NCI-H2107 treated with DMSO at 0.1 percent for 48 hours (cell line): ENCODE measurements around the gene CTSL.
"Not testable (repeated sequence)": the region's sequence is repeated elsewhere in the genome, so short reads cannot be mapped to it uniquely, and the experiment has no call there.

Experiments used
- DNase-seq: peaks from one replicate; lab custom pipeline; 2025; ENCODE audit not compliant: unreplicated experiment; lab: John Stamatoyannopoulos, UW

The CTSL gene

GRCh38 chr9:87751868-87752267, 25.9 kb downstream of the CTSL start:
- DNase-seq, result no peak

- no peak for DNase-seq
Observed at GRCh38 chr9:87753313-87753712, 27.4 kb downstream of the CTSL start.

- not testable (repeated sequence) for DNase-seq
Observed at GRCh38 chr9:87758330-87758729, 32.4 kb downstream of the CTSL start.

GRCh38 chr9:87759980-87760379, 34.1 kb downstream of the CTSL start:
- DNase-seq, result not testable (repeated sequence)

GRCh38 chr9:87760529-87760928, 34.6 kb downstream of the CTSL start:
- no peak for DNase-seq

GRCh38 chr9:87763286-87763685, 37.4 kb downstream of the CTSL start:
- no peak for DNase-seq

- no peak for DNase-seq
Observed at GRCh38 chr9:87765521-87765920, 39.6 kb downstream of the CTSL start.

- DNase-seq, result no peak
Observed at GRCh38 chr9:87766697-87767096, 40.8 kb downstream of the CTSL start.

- no peak for DNase-seq
Observed at GRCh38 chr9:87770616-87771315, 44.8 kb downstream of the CTSL start.

GRCh38 chr9:87771316-87772006, 45.5 kb downstream of the CTSL start:
- no peak for DNase-seq

- no peak for DNase-seq
Observed at GRCh38 chr9:87776481-87777379, 50.8 kb downstream of the CTSL start.

GRCh38 chr9:87778996-87779395, 53.1 kb downstream of the CTSL start:
- no peak for DNase-seq
